PFSK-1 (cell line): ENCODE measurements around the gene SLC38A8.

Experiments
- FOXP2 ChIP-seq: optimal IDR thresholded peaks from 2 replicates; pipeline ENCODE3; 2011; ENCODE audit warnings: borderline replicate concordance, control low read depth, inconsistent platforms; ENCODE audit not compliant: insufficient read depth; ENCODE audit errors: extremely low read length, extremely low read depth
- POLR2AphosphoS5 ChIP-seq: IDR thresholded peaks from 2 replicates; pipeline ENCODE4 v1.6.1; 2012; ENCODE audit warnings: low read depth, mild to moderate bottlenecking, control low read depth, low read length, moderate library complexity
- SIN3A ChIP-seq: IDR thresholded peaks from 2 replicates; pipeline ENCODE4 v1.6.1; 2012; ENCODE audit warnings: mild to moderate bottlenecking, low read length, moderate library complexity, borderline replicate concordance; ENCODE audit not compliant: insufficient read depth
- TAF1 ChIP-seq: IDR thresholded peaks from 2 replicates; pipeline ENCODE4 v1.6.1; 2012; ENCODE audit warnings: low read length, control low read depth, borderline replicate concordance; ENCODE audit not compliant: insufficient read depth
- TF ChIP-seq, protein P1 (sequence below), 2 experiments: IDR thresholded peaks; 2 replicates each; pipeline versions ENCODE4 v1.6.1 to v1.8.0; 2011 to 2012; ENCODE audit warnings: low read depth in 2 of 2, low read length in 2 of 2, control low read depth in 1 of 2, inconsistent platforms in 1 of 2, mild to moderate bottlenecking in 1 of 2, moderate library complexity in 1 of 2; ENCODE audit not compliant: insufficient read depth in 1 of 2

Gene SLC38A8

DNA sequence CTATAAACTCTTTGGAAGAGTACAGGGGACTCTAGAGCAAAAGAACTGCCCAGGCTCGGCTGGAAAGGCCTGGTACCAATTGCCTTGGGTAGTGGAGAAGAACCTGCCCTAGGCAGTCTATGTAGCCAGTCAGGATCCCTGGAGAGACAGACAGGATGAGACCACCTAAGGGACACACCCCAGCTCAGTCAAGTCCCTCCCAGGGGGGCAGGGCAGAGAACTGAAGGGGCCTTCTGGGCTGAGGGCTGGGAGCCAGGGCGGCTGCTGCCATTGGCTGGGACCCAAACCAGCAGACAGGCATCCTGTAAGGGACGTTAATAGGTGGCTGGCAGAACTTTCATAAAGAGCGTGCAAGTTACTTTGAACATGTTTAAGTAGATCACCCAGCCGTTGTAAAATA, 12.8 kb upstream of the SLC38A8 start:
- TF ChIP-seq TAF1: no peak
- no peak for TF ChIP-seq FOXP2
- TF ChIP-seq POLR2AphosphoS5: no peak
- TF ChIP-seq SIN3A: no peak
- TF ChIP-seq, protein P1, sequence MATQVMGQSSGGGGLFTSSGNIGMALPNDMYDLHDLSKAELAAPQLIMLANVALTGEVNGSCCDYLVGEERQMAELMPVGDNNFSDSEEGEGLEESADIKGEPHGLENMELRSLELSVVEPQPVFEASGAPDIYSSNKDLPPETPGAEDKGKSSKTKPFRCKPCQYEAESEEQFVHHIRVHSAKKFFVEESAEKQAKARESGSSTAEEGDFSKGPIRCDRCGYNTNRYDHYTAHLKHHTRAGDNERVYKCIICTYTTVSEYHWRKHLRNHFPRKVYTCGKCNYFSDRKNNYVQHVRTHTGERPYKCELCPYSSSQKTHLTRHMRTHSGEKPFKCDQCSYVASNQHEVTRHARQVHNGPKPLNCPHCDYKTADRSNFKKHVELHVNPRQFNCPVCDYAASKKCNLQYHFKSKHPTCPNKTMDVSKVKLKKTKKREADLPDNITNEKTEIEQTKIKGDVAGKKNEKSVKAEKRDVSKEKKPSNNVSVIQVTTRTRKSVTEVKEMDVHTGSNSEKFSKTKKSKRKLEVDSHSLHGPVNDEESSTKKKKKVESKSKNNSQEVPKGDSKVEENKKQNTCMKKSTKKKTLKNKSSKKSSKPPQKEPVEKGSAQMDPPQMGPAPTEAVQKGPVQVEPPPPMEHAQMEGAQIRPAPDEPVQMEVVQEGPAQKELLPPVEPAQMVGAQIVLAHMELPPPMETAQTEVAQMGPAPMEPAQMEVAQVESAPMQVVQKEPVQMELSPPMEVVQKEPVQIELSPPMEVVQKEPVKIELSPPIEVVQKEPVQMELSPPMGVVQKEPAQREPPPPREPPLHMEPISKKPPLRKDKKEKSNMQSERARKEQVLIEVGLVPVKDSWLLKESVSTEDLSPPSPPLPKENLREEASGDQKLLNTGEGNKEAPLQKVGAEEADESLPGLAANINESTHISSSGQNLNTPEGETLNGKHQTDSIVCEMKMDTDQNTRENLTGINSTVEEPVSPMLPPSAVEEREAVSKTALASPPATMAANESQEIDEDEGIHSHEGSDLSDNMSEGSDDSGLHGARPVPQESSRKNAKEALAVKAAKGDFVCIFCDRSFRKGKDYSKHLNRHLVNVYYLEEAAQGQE (IDR thresholded peaks at IDR 0.05; ENCODE audit: insufficient read depth in 1 of 2, low read depth in 2 of 2, low read length in 2 of 2): no peak

DNA sequence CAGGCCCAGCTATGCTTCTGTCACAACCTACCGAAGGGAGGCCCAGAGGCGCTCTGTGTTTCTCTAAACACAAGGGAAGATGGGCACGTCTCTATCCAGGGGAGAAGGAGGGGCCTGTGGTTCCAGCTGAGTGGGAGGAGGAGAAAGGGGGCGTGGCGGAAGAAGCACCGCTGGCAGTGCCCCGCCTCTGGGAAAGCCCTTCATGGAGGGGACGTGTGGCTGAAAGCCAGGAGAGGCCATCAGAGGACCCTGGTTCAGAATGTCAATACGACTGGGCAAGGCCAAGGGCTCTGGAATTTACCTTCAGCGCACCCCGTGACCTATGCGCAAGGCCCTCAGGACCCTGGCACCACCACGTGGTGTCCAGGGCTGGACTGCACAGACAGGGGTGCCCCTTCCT, 12.3 kb upstream of the SLC38A8 start:
- TF ChIP-seq FOXP2 (no peak), SIN3A (no peak)

DNA sequence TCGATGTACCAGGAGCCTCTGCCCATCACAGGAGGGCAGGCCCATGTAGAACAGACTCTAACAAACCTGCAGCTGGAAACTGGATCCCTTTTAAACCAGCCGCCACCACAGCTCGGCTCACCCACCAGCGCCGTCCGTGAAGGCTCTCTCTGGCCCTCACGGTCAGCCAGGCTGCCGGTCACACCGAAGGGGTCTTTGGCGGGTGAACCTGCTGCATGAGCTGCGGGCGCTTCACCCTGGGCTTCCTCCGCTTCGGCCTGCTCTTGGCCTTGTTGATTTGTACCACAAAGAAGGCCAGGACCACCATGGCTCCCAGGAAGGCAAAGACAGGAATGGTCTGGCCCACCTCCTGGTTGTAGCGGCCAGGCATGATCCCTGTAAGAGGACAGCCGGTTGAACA, 11.7 kb upstream of the SLC38A8 start:
- TF ChIP-seq TAF1: no peak
- TF ChIP-seq SIN3A: no peak
- TF ChIP-seq, protein P1 (IDR thresholded peaks at IDR 0.05; ENCODE audit: insufficient read depth in 1 of 2, low read depth in 2 of 2, low read length in 2 of 2): no peak
- no peak for TF ChIP-seq FOXP2
- no peak for TF ChIP-seq POLR2AphosphoS5

DNA sequence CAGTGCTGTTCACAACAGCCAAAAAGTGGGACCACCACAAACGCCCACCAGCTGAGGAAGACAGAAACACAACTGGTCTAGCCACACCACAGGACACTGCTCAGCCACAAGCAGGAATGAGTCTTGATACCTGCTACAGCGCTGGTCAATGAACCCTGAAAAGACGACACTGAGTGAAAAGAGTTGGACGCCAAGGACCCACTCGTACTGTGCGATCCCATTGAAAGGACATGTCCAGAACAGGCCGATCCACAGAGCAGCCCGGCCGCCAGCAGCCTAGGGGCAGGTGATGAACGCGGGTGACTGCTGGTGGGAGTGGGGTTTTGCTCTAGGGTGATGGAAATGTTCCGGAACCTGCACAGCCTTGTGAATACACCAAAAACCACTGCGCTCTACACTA, 10.6 kb upstream of the SLC38A8 start:
- TF ChIP-seq POLR2AphosphoS5 (no peak), TAF1 (no peak), FOXP2 (no peak), SIN3A (no peak)
- TF ChIP-seq, protein P1 (IDR thresholded peaks at IDR 0.05; ENCODE audit: insufficient read depth in 1 of 2, low read depth in 2 of 2, low read length in 2 of 2): no peak

DNA sequence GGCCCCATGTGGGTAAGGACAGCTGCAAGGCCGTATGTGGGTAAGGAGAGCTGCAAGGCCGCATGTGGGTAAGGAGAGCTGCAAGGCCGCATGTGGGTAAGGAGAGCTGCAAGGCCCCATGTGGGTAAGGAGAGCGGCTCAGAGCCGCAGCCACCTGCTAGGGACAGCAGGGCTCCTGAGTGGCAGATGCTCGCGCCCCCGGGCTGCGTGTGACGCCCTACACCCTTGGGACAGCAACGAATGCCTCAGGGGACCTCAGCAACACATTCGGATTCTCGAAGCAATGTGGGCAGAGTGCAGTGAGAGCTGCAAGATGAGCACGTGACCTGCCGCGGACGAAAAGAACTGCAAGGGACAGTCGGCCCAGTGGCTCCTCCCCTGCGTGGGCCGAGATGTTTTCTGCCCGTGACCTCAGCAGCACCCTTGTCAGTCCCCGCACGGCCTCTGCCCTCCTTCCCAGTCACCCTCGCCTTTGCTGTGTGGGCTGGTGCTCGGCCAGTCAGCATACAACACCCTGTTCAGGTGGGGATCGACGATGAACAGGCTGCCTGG, 9.6 kb upstream of the SLC38A8 start:
- TF ChIP-seq, protein P1 (IDR thresholded peaks at IDR 0.05; ENCODE audit: insufficient read depth in 1 of 2, low read depth in 2 of 2, low read length in 2 of 2): no peak
- TF ChIP-seq POLR2AphosphoS5 (no peak), TAF1 (no peak), SIN3A (no peak), FOXP2 (no peak)
